Stomach (tissue), 9 donors: ENCODE results near the gene RNF166. TPM values are rescaled to one million over a fixed set of nuclear protein-coding genes. Genes with fewer than 3 reads are reported as not detected.

ENCODE experiments used
- DNase-seq, 2 donors: peaks; one replicate each; pipeline versions ENCODE4 v3.0.0 to v3.0.0-alpha.2; 2013 to 2019
- H3K27ac ChIP-seq, 5 donors: fragments of 200-600 bp in 4 of 5; sonication (generic) in 4 of 5; one replicate each; pipeline ENCODE4 v1.5.1; 2013 to 2019; ENCODE audit warnings: mild to moderate bottlenecking in 1 of 5, moderate library complexity in 1 of 5
- H3K27me3 ChIP-seq, 3 donors: fragments of 200-600 bp; sonication (generic); one replicate each; pipeline ENCODE4 v1.5.1; 2017 to 2019; ENCODE audit warnings: mixed run types in 1 of 3
- H3K36me3 ChIP-seq, 4 donors: fragments of 200-600 bp; sonication (generic); 1 replicate in 3 of 4; 2 replicates in 1 of 4; pipeline ENCODE4 v1.5.1; 2016 to 2019
- H3K4me1 ChIP-seq, 4 donors: fragments of 200-600 bp; sonication (generic); one replicate each; pipeline ENCODE4 v1.5.1; 2016 to 2019
- H3K4me3 ChIP-seq, 4 donors: fragments of 200-600 bp; sonication (generic) in 3 of 4; one replicate each; pipeline ENCODE4 v1.5.1; 2016 to 2019; ENCODE audit warnings: mild to moderate bottlenecking in 1 of 4
- H3K9me3 ChIP-seq, 4 donors: fragments of 200-600 bp; sonication (generic); one replicate each; pipeline ENCODE4 v1.5.1; 2016 to 2019
- EP300 ChIP-seq: sonication (generic); formaldehyde crosslinking; IDR thresholded peaks from one replicate; pipeline ENCODE4 v1.6.1; 2017; ENCODE audit warnings: antibody characterized with exemption
- POLR2A ChIP-seq, 4 donors: fragments of 450-650 bp; IDR thresholded peaks; one replicate each; pipeline ENCODE4 v1.6.1; 2016; ENCODE audit warnings: antibody characterized with exemption in 4 of 4, control low read depth in 2 of 4, mild to moderate bottlenecking in 1 of 4, moderate library complexity in 1 of 4
- POLR2AphosphoS5 ChIP-seq, 3 donors: sonication (generic); formaldehyde crosslinking; IDR thresholded peaks; one replicate each; pipeline ENCODE4 v1.6.1; 2016; ENCODE audit warnings: antibody characterized with exemption in 3 of 3
- WGBS, 5 donors: extraction: QIAGEN DNeasy Blood & Tissue Kit in 3 of 5; methylation state at CpG; one replicate each; pipeline versions ENCODE4 v1.1.5 to v1.1.7; 2013 to 2018; 5-methylcytosine and 5-hydroxymethylcytosine counted together
- intact Hi-C: fragments of 100-400 bp; cut with DNase I; formaldehyde crosslinking; loops from one replicate; pipeline ENCODE4 v1.15.1; 2023; ENCODE audit warnings: low total_unique reads
- polyA plus RNA-seq, 3 donors: library from polyadenylated mRNA; stranded (reverse); fragments of 200-250 nt; gene quantifications; one replicate each; pipeline ENCODE4 v1.2.3, GENCODE V29; 2013
- total RNA-seq, 5 donors: library from RNA; depleted of rRNA; stranded (reverse); fragments of >200 nt; gene quantifications; one replicate each; pipeline versions ENCODE4 v1.1.0 to v1.2.3, GENCODE V29; 2014 to 2016
- TF ChIP-seq, protein P1 (sequence below), 7 experiments: fragments of 450-650 bp in 4 of 7; fragments of 200-600 bp in 3 of 7; sonication (generic) in 3 of 7; IDR thresholded peaks; one replicate each; pipeline ENCODE4 v1.5.1; 2016 to 2019; ENCODE audit warnings: antibody characterized with exemption in 7 of 7, control low read depth in 2 of 7, mild to moderate bottlenecking in 1 of 7
- donor health status: healthy with polysubstance abuse.
- donor health status: Bipolar disorder and iron deficiency.
- donor health status: healthy.

RNF166 gene
- total and polyA plus RNA-seq, 8 donors = 8.8 to 31.9 (median 13.9) TPM

- peak in 2 of 3 donors; percentile 38 to 87 for TF ChIP-seq POLR2AphosphoS5 (IDR thresholded peaks at IDR 0.05)
- TF ChIP-seq POLR2A (IDR thresholded peaks at IDR 0.05) = no peak
- TF ChIP-seq EP300 = no peak
- TF ChIP-seq, protein P1, sequence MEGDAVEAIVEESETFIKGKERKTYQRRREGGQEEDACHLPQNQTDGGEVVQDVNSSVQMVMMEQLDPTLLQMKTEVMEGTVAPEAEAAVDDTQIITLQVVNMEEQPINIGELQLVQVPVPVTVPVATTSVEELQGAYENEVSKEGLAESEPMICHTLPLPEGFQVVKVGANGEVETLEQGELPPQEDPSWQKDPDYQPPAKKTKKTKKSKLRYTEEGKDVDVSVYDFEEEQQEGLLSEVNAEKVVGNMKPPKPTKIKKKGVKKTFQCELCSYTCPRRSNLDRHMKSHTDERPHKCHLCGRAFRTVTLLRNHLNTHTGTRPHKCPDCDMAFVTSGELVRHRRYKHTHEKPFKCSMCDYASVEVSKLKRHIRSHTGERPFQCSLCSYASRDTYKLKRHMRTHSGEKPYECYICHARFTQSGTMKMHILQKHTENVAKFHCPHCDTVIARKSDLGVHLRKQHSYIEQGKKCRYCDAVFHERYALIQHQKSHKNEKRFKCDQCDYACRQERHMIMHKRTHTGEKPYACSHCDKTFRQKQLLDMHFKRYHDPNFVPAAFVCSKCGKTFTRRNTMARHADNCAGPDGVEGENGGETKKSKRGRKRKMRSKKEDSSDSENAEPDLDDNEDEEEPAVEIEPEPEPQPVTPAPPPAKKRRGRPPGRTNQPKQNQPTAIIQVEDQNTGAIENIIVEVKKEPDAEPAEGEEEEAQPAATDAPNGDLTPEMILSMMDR (IDR thresholded peaks at IDR 0.05) = peak in 6 of 7 experiments; percentile 93 to 99 (median 98)
- Histone ChIP-seq H3K9me3 (no peaks in the 10 kb centered on the region), H3K4me1 (peaks cover 0 to 11% (median 9%) of the 10 kb centered on the region in 4 donors), H3K27ac (peak overlapping the region in 2 of 5 donors; percentile 25 to 38), H3K36me3 (peaks cover 53 to 92% (median 86%) of the 10 kb centered on the region in 4 donors), H3K27me3 (no peaks in the 10 kb centered on the region), H3K4me3 (no peak overlapping the region)
- peak; percentile 80 to 93 for DNase-seq
- whole genome bisulfite sequencing, 5 donors = 38 to 66% (median 43%) methylated on average over 25 to 54 of the region's 54 CpGs
- intact Hi-C loops = loop anchor here (10.0 kb wide), 2 partner anchors 437 to 477 kb away; partner anchors contain the start of genes CDH15 and ZNF778
These were observed 31.3 kb upstream of the RNF166 start for GRCh38 chr16:88737298-88738150.

- no peak for DNase-seq
- H3K36me3 ChIP-seq = peaks cover 60 to 94% (median 88%) of the 10 kb centered on the region in 4 donors
- WGBS, 5 donors = 90 to 97% (median 94%) methylated on average over 16 to 21 of the region's 21 CpGs
- intact Hi-C loops = loop anchor here (10.0 kb wide), 2 partner anchors 438 to 478 kb away; partner anchors contain the start of genes CDH15 and ZNF778
- TF ChIP-seq EP300 (no peak), POLR2AphosphoS5 (IDR thresholded peaks at IDR 0.05) (no peak), POLR2A (IDR thresholded peaks at IDR 0.05) (no peak)
- TF ChIP-seq, protein P1 (IDR thresholded peaks at IDR 0.05) = no peak
- no peak overlapping the region for H3K4me3 ChIP-seq
- H3K4me1 ChIP-seq = peaks cover 0 to 11% (median 9%) of the 10 kb centered on the region in 4 donors
- no peaks in the 10 kb centered on the region for H3K27me3 ChIP-seq
- H3K9me3 ChIP-seq = no peaks in the 10 kb centered on the region
- no peak overlapping the region for H3K27ac ChIP-seq
These were observed 30.3 kb upstream of the RNF166 start for GRCh38 chr16:88736496-88736895.

GRCh38 chr16:88736088-88736487, 29.9 kb upstream of the RNF166 start:
- intact Hi-C loops = loop anchor here (10.0 kb wide), 2 partner anchors 439 to 479 kb away; partner anchors contain the start of genes CDH15 and ZNF778
- Histone ChIP-seq H3K27ac (no peak overlapping the region), H3K36me3 (peaks cover 60 to 94% (median 88%) of the 10 kb centered on the region in 4 donors), H3K9me3 (no peaks in the 10 kb centered on the region), H3K27me3 (no peaks in the 10 kb centered on the region), H3K4me1 (peaks cover 0 to 11% (median 9%) of the 10 kb centered on the region in 4 donors), H3K4me3 (no peak overlapping the region)
- 86 to 97% (median 96%) methylated on average over 15 to 21 of the region's 21 CpGs for WGBS, 5 donors
- no peak for DNase-seq
- no peak for TF ChIP-seq POLR2A (IDR thresholded peaks at IDR 0.05)
- TF ChIP-seq POLR2AphosphoS5 (IDR thresholded peaks at IDR 0.05) = no peak
- TF ChIP-seq EP300 = no peak
- TF ChIP-seq, protein P1 (IDR thresholded peaks at IDR 0.05) = no peak

- no peak overlapping the region for H3K27ac ChIP-seq
- TF ChIP-seq POLR2AphosphoS5 (IDR thresholded peaks at IDR 0.05) (no peak), POLR2A (IDR thresholded peaks at IDR 0.05) (no peak), EP300 (no peak)
- TF ChIP-seq, protein P1 (IDR thresholded peaks at IDR 0.05) = no peak
- intact Hi-C loops = loop anchor here (10.0 kb wide), 2 partner anchors 439 to 479 kb away; partner anchors contain the start of genes CDH15 and ZNF778
- H3K9me3 ChIP-seq = no peaks in the 10 kb centered on the region
- H3K4me1 ChIP-seq = peaks cover 0 to 11% (median 9%) of the 10 kb centered on the region in 4 donors
- H3K27me3 ChIP-seq = no peaks in the 10 kb centered on the region
- WGBS, 5 donors = 78 to 88% (median 82%) methylated on average over 8 to 10 of the region's 10 CpGs
- no peak overlapping the region for H3K4me3 ChIP-seq
- no peak for DNase-seq
- peaks cover 60 to 94% (median 88%) of the 10 kb centered on the region in 4 donors for H3K36me3 ChIP-seq
These were observed 29.4 kb upstream of the RNF166 start for GRCh38 chr16:88735616-88736015.
